GM21381 (cell line): Measurements from ENCODE around the gene PVR.
"Not testable (repeated sequence)": the region's sequence is repeated elsewhere in the genome, so short reads cannot be mapped to it uniquely, and the experiment has no call there.

Experiments used
- ATAC-seq: cut with Tn5 transposase; IDR thresholded peaks from one replicate; pipeline ENCODE4 v1.9.1; 2021; ENCODE audit warnings: mild to moderate bottlenecking, moderate library complexity; ENCODE audit not compliant: unreplicated experiment

PVR gene

GRCh38 chr19:44696939-44697669, 53.4 kb downstream of the PVR start:
- ATAC-seq = no peak

- ATAC-seq = no peak
Observed at GRCh38 chr19:44697670-44698034, 53.9 kb downstream of the PVR start.

GRCh38 chr19:44698492-44699201, 54.9 kb downstream of the PVR start, which contains the start of gene CEACAM16:
Gene CEACAM16 (plus strand): TSS chr19:44699151. CDS start chr19:44701457, 2,306 bp downstream.
- ATAC-seq = no peak

GRCh38 chr19:44700547-44700946, 56.8 kb downstream of the PVR start:
- ATAC-seq = no peak

- ATAC-seq = no peak
Observed at GRCh38 chr19:44701228-44701627, 57.5 kb downstream of the PVR start.

GRCh38 chr19:44702551-44703176, 59.0 kb downstream of the PVR start:
- no peak for ATAC-seq

GRCh38 chr19:44703336-44704078, 59.8 kb downstream of the PVR start:
- no peak for ATAC-seq

GRCh38 chr19:44704982-44705381, 61.3 kb downstream of the PVR start:
- ATAC-seq = no peak

- no peak for ATAC-seq
Observed at GRCh38 chr19:44705502-44706010, 61.8 kb downstream of the PVR start.

- ATAC-seq = no peak
Observed at GRCh38 chr19:44706506-44707236, 63.0 kb downstream of the PVR start.

- ATAC-seq = no peak
Observed at GRCh38 chr19:44707794-44708193, 64.1 kb downstream of the PVR start.

- ATAC-seq = no peak
Observed at GRCh38 chr19:44708940-44709339, 65.2 kb downstream of the PVR start.

GRCh38 chr19:44709434-44710266, 65.9 kb downstream of the PVR start:
- ATAC-seq = not testable (repeated sequence)

- no peak for ATAC-seq
Observed at GRCh38 chr19:44710483-44710882, 66.8 kb downstream of the PVR start.

- no peak for ATAC-seq
Observed at GRCh38 chr19:44712864-44713515, 69.3 kb downstream of the PVR start.
